Spinal cord (tissue), 10 donors: ENCODE data around the gene ASTN2. TPM values are rescaled to one million over a fixed set of nuclear protein-coding genes. Genes with fewer than 3 reads are reported as not detected.

ENCODE experiments used
- DNase-seq, 6 donors: peaks; one replicate each; pipeline versions ENCODE4 v3.0.0 to v3.0.0-alpha.2; 2013 to 2015; ENCODE audit warnings: low spot score in 6 of 6, low read depth in 4 of 6
- H3K27ac ChIP-seq: one replicate; pipeline ENCODE4 v1.5.1; 2013; ENCODE audit warnings: low read depth, low read length, control low read depth
- H3K27me3 ChIP-seq: one replicate; pipeline ENCODE4 v1.6.1; 2013; ENCODE audit warnings: low read length; ENCODE audit not compliant: control insufficient read depth, insufficient read depth
- H3K36me3 ChIP-seq: one replicate; pipeline ENCODE4 v1.6.1; 2013; ENCODE audit warnings: low read length; ENCODE audit not compliant: control insufficient read depth, insufficient read depth
- H3K4me1 ChIP-seq: one replicate; pipeline ENCODE4 v1.6.1; 2013; ENCODE audit warnings: low read length; ENCODE audit not compliant: control insufficient read depth, insufficient read depth
- H3K4me3 ChIP-seq: one replicate; pipeline ENCODE4 v1.5.1; 2013; ENCODE audit warnings: low read depth, low read length, control low read depth
- H3K9me3 ChIP-seq: one replicate; pipeline ENCODE4 v1.6.1; 2013; ENCODE audit warnings: low read length; ENCODE audit not compliant: control insufficient read depth, insufficient read depth
- WGBS: methylation state at CpG from one replicate; pipeline ENCODE4 v1.1.5; 2013; ENCODE audit warnings: missing lambda C conversion rate; ENCODE audit not compliant: insufficient coverage; 5-methylcytosine and 5-hydroxymethylcytosine counted together
- polyA plus RNA-seq, 2 donors: library from polyadenylated mRNA; unstranded; fragments of 120-200 nt; gene quantifications; one replicate each; pipeline ENCODE4 v1.2.1, GENCODE V29; 2013; ENCODE audit not compliant: insufficient read length in 2 of 2
- total RNA-seq, 2 donors: library from RNA; depleted of rRNA in 1 of 2; stranded (reverse); fragments of 120-200 nt in 1 of 2; fragments of >200 nt in 1 of 2; gene quantifications; one replicate each; pipeline versions ENCODE4 v1.2.3 to v1.2.4, GENCODE V29; 2013 to 2014
- donor health status: healthy.

ASTN2 gene
- total and polyA plus RNA-seq, 4 donors = 35.8 to 48.8 (median 41.4) TPM

DNA sequence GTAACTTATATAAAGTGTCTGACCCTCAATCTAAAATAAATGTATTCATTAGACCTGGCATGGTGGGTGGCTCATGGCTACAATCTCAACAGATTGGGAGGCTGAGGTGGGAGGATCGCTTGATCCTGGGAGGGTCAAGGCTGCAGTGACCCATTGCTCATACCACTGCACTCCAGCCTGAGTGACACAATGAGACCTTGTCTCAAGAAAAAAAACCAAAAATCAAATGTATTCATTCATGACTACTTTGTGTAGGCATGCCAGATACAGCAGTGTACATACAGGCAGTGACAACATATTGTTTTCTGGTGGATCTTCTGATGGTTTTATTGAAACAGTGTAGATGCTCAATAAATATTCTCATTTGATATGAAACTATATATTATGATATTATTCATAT lies 526.8 kb downstream of the ASTN2 start:
- no peaks in the 10 kb centered on the region for H3K36me3 ChIP-seq
- H3K4me3 ChIP-seq = no peak overlapping the region
- no peaks in the 10 kb centered on the region for H3K9me3 ChIP-seq
- H3K27me3 ChIP-seq = no peaks in the 10 kb centered on the region
- H3K27ac ChIP-seq = no peak overlapping the region
- WGBS = no CpG with 5 or more reads among the region's 1 CpG
- H3K4me1 ChIP-seq = no peaks in the 10 kb centered on the region
- DNase-seq = no peak

DNA sequence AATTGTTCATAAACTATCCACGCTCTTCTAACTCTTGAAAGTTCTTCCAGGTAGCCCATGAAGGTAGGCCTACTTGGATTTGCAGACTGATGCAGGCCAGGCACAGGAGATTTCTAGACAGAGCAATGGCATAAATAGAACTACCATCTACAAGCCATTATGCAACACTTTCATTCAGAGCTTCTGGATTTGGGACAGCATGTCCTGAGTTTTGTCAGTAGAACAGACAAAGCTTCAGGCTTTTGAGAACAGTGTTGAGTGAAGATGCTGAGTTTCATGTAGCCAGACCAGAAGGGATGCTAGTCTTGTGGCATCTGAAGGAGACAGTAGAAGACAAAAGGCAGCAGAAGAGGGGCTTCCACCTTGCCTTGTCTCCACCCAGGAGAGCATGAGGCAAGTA lies 531.2 kb downstream of the ASTN2 start:
- Histone ChIP-seq H3K27me3 (no peaks in the 10 kb centered on the region), H3K4me1 (no peaks in the 10 kb centered on the region), H3K27ac (no peak overlapping the region), H3K9me3 (no peaks in the 10 kb centered on the region), H3K4me3 (no peak overlapping the region), H3K36me3 (no peaks in the 10 kb centered on the region)
- DNase-seq = no peak
- 80% methylated on average over 1 of the region's 1 CpG for WGBS

GRCh38 chr9:116877072-116877471 lies 537.8 kb downstream of the ASTN2 start:
- Histone ChIP-seq H3K27me3 (no peaks in the 10 kb centered on the region), H3K4me1 (no peaks in the 10 kb centered on the region), H3K9me3 (peaks cover 8% of the 10 kb centered on the region), H3K36me3 (no peaks in the 10 kb centered on the region), H3K27ac (no peak overlapping the region), H3K4me3 (no peak overlapping the region)
- WGBS = no CpG with 5 or more reads among the region's 3 CpGs
- DNase-seq = no peak

- DNase-seq = no peak
- Histone ChIP-seq H3K36me3 (no peaks in the 10 kb centered on the region), H3K4me3 (no peak overlapping the region), H3K27ac (no peak overlapping the region), H3K4me1 (no peaks in the 10 kb centered on the region), H3K9me3 (peaks cover 8% of the 10 kb centered on the region), H3K27me3 (no peaks in the 10 kb centered on the region)
- WGBS = no CpG with 5 or more reads among the region's 1 CpG
These were observed 539.3 kb downstream of the ASTN2 start for GRCh38 chr9:116875576-116875975.

GRCh38 chr9:116873937-116874914 lies 540.6 kb downstream of the ASTN2 start:
- H3K9me3 ChIP-seq = peaks cover 8% of the 10 kb centered on the region
- no peak overlapping the region for H3K4me3 ChIP-seq
- DNase-seq = no peak
- no peak overlapping the region for H3K27ac ChIP-seq
- no peaks in the 10 kb centered on the region for H3K27me3 ChIP-seq
- 76% methylated on average over 2 of the region's 6 CpGs for WGBS
- no peaks in the 10 kb centered on the region for H3K36me3 ChIP-seq
- H3K4me1 ChIP-seq = no peaks in the 10 kb centered on the region

GRCh38 chr9:116873491-116873890 lies 541.4 kb downstream of the ASTN2 start:
- no CpG with 5 or more reads among the region's 2 CpGs for WGBS
- peaks cover 8% of the 10 kb centered on the region for H3K9me3 ChIP-seq
- H3K27ac ChIP-seq = no peak overlapping the region
- no peaks in the 10 kb centered on the region for H3K4me1 ChIP-seq
- H3K27me3 ChIP-seq = no peaks in the 10 kb centered on the region
- H3K4me3 ChIP-seq = no peak overlapping the region
- H3K36me3 ChIP-seq = no peaks in the 10 kb centered on the region
- no peak for DNase-seq

GRCh38 chr9:116870566-116870965 lies 544.3 kb downstream of the ASTN2 start:
- H3K4me1 ChIP-seq = peaks cover 3% of the 10 kb centered on the region
- H3K27ac ChIP-seq = no peak overlapping the region
- no peaks in the 10 kb centered on the region for H3K27me3 ChIP-seq
- no peak overlapping the region for H3K4me3 ChIP-seq
- DNase-seq = no peak
- WGBS = 92% methylated on average over 3 of the region's 3 CpGs
- H3K9me3 ChIP-seq = no peaks in the 10 kb centered on the region
- H3K36me3 ChIP-seq = no peaks in the 10 kb centered on the region

- Histone ChIP-seq H3K27me3 (no peaks in the 10 kb centered on the region), H3K27ac (no peak overlapping the region), H3K4me3 (no peak overlapping the region), H3K36me3 (peaks cover 3% of the 10 kb centered on the region), H3K9me3 (no peaks in the 10 kb centered on the region), H3K4me1 (peaks cover 3% of the 10 kb centered on the region)
- DNase-seq = no peak
- 62% methylated on average over 3 of the region's 3 CpGs for WGBS
These were observed 546.7 kb downstream of the ASTN2 start for GRCh38 chr9:116868201-116868600.

DNA sequence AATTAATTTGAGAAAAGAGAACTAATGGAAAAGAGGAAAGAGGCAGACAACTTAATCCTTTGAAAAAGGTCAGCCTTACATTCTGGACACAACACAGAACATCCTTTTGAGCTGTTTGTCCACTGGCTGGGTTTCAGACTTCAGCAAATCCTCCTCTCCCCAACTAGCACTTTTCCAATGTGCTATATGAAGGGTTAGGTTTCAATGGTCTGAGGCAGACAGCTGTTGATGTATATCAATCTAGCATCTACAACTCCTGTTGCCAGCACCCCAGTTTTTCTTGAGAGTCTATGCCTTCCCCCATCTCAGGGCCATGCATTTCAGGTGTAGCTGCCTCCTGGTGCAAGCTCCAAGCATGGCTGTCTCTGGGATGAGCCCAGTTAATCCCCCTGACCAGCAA lies 553.5 kb downstream of the ASTN2 start:
- H3K27ac ChIP-seq = no peak overlapping the region
- H3K36me3 ChIP-seq = peaks cover 4% of the 10 kb centered on the region
- DNase-seq = no peak
- no peaks in the 10 kb centered on the region for H3K27me3 ChIP-seq
- H3K9me3 ChIP-seq = no peaks in the 10 kb centered on the region
- no peaks in the 10 kb centered on the region for H3K4me1 ChIP-seq
- H3K4me3 ChIP-seq = no peak overlapping the region

DNA sequence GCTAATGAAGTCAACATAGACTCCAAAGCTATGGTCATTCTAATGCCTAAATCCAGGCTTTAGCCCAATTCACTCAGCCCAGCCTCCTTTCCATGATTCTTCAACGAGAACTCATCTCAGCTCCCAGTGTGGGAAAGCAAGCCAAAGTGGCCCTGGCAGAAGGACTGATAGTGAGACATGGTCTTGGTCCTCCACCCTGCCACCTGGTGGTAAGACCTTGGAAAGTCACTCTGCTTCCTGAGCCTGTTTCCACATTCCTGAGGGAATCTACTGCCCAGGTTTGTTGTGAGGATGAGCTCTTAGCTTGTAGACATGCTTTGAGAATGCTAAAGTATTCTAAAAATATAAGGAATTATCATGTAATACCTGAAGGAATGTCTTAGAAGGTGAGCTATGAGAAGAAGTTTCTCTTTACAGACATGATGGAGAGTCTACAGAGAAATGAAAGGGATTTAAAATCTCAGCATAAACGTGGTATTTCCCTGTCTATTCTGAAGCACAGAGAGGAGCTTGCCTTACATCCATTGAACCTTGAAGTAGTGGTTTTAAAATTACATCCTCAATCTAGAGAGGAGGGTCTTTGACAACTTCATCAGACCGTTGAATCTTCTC lies 554.2 kb downstream of the ASTN2 start:
- peak in 5 of 6 donors; percentile 4 to 65 (median 14) for DNase-seq
- no peaks in the 10 kb centered on the region for H3K9me3 ChIP-seq
- WGBS = 11% methylated on average over 1 of the region's 3 CpGs
- no peaks in the 10 kb centered on the region for H3K27me3 ChIP-seq
- no peaks in the 10 kb centered on the region for H3K4me1 ChIP-seq
- H3K27ac ChIP-seq = no peak overlapping the region
- H3K4me3 ChIP-seq = no peak overlapping the region
- H3K36me3 ChIP-seq = peaks cover 4% of the 10 kb centered on the region
